Measurements from ENCODE around the gene RBM20.
"Not testable (repeated sequence)": the region's sequence is repeated elsewhere in the genome, so short reads cannot be mapped to it uniquely, and the experiment has no call there.

The RBM20 gene

DNA sequence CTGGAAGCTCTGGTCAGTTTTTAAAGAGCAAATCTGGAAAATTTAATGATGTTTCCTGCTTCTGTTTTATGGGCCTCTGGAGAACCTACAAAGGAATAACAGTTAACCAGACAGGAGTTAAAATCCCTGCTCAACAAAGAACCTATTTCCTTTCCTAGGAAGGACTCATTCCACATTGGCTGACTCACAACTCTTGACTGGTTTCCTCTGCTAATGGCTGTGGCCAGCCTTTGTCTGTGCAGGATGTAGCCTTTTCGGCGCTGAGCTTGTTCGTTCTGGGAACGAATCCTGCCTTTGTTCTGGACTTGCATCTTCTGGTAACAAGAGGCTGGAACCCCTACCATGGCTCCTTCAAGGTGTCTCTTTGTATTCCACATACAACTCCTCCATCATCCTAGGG lies 114.8 kb downstream of the RBM20 start:
- peaks cover 5% of the 10 kb centered on the region; the same call in 1 of the 2 replicates for H3K4me1 ChIP-seq (ENCODE audit: control insufficient read depth, insufficient read depth, low read length)
- H3K9ac ChIP-seq (ENCODE audit: low read length) = no peak overlapping the region
- no peak overlapping the region for H3K4me3 ChIP-seq (ENCODE audit: low read depth, low read length)
- no peaks in the 10 kb centered on the region for H3K36me3 ChIP-seq (ENCODE audit: control insufficient read depth, insufficient read depth, low read length)
- no peak overlapping the region; the same call in 1 of the 2 replicates for H3K27ac ChIP-seq (ENCODE audit: low read depth, low read length)
- no peaks in the 10 kb centered on the region for H3K27me3 ChIP-seq (ENCODE audit: control insufficient read depth, insufficient read depth, low read length)
- no peaks in the 10 kb centered on the region for H3K9me3 ChIP-seq (ENCODE audit: control insufficient read depth, insufficient read depth, low read depth, low read length)

DNA sequence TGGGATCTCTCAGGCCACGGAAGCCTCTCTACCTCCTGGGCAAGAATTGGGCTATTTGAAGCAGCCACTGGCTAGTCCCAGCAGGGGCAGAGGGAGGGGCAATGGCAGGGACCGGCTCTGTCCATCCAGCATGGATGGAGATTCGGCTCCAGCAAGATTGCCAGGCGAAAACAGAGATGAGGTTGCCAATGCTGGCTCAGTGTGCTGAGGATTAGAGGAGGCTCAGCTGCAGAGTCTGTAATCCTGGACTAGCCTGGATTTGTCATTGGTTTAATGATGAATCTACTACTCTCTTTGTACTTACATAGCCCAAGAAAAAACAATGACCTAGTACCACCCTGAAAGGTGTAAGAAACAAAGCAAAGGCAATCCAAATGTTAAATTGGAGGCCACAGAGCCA lies 115.4 kb downstream of the RBM20 start:
- Histone ChIP-seq H3K4me1 (ENCODE audit: control insufficient read depth, insufficient read depth, low read length) (peaks cover 9% of the 10 kb centered on the region), H3K27me3 (ENCODE audit: control insufficient read depth, insufficient read depth, low read length) (no peaks in the 10 kb centered on the region), H3K36me3 (ENCODE audit: control insufficient read depth, insufficient read depth, low read length) (no peaks in the 10 kb centered on the region), H3K27ac (ENCODE audit: low read depth, low read length) (no peak overlapping the region), H3K4me3 (ENCODE audit: low read depth, low read length) (no peak overlapping the region), H3K9ac (ENCODE audit: low read length) (no peak overlapping the region), H3K9me3 (ENCODE audit: control insufficient read depth, insufficient read depth, low read depth, low read length) (no peaks in the 10 kb centered on the region)

DNA sequence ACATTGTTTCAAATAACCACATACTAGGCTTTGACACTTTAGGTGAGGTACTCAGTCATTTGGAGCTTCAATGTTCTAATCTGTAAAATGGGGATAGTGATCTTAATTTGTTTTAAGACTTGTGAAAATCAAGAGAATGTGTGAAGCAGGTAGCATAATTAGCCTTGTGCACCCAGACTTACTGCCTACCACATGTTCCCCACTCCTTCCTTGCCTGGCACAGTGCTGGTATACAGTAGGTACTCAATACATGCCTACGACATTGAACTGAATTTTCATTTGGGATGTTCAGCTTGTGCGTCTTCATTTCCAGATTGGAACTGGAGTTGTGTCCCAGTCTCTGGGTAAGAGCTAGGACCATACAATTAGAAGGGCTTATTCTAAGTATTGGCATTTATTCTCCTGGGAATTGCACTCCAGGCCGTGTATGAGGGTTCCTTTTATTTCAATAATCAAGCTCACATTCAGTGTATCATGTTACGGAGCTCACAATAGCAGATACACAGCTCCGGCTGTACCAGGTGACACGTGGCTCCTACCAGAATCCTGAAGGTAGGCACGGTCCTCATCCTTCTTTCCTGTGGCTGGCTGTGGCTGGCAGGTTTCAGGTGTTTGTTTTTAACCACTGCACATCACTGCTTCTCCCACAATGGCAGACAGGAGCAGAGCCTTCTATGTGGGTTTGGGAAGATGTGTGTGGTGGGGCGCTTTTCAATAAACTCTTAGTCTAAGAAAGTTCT lies 118.1 kb downstream of the RBM20 start:
- Histone ChIP-seq H3K36me3 (ENCODE audit: control insufficient read depth, insufficient read depth, low read length) (no peaks in the 10 kb centered on the region), H3K9ac (ENCODE audit: low read length) (no peak overlapping the region), H3K27ac (ENCODE audit: low read depth, low read length) (no peak overlapping the region), H3K4me1 (ENCODE audit: control insufficient read depth, insufficient read depth, low read length) (peaks cover 13% of the 10 kb centered on the region), H3K4me3 (ENCODE audit: low read depth, low read length) (no peak overlapping the region), H3K27me3 (ENCODE audit: control insufficient read depth, insufficient read depth, low read length) (no peaks in the 10 kb centered on the region), H3K9me3 (ENCODE audit: control insufficient read depth, insufficient read depth, low read depth, low read length) (0 out of 2 replicates have a peak, but pooled peaks cover 2% of the 10 kb centered on the region)

DNA sequence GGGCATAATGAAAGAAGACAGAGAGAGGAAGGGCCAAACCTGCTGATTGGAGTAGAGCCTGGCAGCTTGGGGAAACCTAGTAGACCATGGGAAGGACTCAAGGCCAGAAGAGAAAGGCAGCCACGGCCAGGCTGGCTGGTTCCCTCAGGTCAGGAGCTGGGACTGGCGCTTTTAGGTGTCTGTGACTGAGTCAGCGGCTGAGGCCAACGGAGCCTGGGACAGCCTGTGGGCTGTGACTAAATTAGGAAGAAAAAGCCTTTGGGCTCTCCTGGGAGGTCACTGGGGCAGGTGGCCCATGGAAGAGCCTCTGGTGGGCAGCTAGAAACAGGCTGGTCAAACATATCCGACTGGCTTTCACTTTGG lies 118.7 kb downstream of the RBM20 start:
- no peaks in the 10 kb centered on the region for H3K36me3 ChIP-seq (ENCODE audit: control insufficient read depth, insufficient read depth, low read length)
- no peak overlapping the region for H3K27ac ChIP-seq (ENCODE audit: low read depth, low read length)
- H3K9me3 ChIP-seq (ENCODE audit: control insufficient read depth, insufficient read depth, low read depth, low read length) = 0 out of 2 replicates have a peak, but pooled peaks cover 2% of the 10 kb centered on the region
- H3K27me3 ChIP-seq (ENCODE audit: control insufficient read depth, insufficient read depth, low read length) = no peaks in the 10 kb centered on the region
- no peak overlapping the region for H3K4me3 ChIP-seq (ENCODE audit: low read depth, low read length)
- H3K9ac ChIP-seq (ENCODE audit: low read length) = no peak overlapping the region
- H3K4me1 ChIP-seq (ENCODE audit: control insufficient read depth, insufficient read depth, low read length) = peaks cover 13% of the 10 kb centered on the region

DNA sequence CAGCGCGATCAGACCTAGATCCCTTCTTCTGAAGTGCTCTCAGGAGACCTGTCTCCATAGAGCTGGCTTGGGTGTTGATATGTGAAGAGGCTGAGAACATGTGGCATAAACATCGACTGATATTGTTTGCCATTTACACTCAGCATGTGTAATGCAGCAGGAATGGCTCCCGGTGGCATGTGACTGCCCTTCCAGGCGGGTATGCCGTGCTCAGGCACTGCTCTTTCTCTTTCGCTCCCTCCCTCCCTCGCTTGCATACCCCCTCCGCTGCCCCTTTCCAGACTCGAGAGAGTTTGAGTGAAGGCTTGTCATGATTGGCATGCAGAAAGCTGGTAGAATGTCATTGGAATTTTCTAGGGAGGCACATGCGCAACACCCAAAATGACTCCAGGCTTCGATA lies 120.2 kb downstream of the RBM20 start:
- H3K9ac ChIP-seq (ENCODE audit: low read length) = no peak overlapping the region
- H3K9me3 ChIP-seq (ENCODE audit: control insufficient read depth, insufficient read depth, low read depth, low read length) = 0 out of 2 replicates have a peak, but pooled peaks cover 2% of the 10 kb centered on the region
- H3K4me3 ChIP-seq (ENCODE audit: low read depth, low read length) = no peak overlapping the region
- no peaks in the 10 kb centered on the region for H3K27me3 ChIP-seq (ENCODE audit: control insufficient read depth, insufficient read depth, low read length)
- no peak overlapping the region for H3K27ac ChIP-seq (ENCODE audit: low read depth, low read length)
- H3K4me1 ChIP-seq (ENCODE audit: control insufficient read depth, insufficient read depth, low read length) = peaks cover 8% of the 10 kb centered on the region
- H3K36me3 ChIP-seq (ENCODE audit: control insufficient read depth, insufficient read depth, low read length) = no peaks in the 10 kb centered on the region

DNA sequence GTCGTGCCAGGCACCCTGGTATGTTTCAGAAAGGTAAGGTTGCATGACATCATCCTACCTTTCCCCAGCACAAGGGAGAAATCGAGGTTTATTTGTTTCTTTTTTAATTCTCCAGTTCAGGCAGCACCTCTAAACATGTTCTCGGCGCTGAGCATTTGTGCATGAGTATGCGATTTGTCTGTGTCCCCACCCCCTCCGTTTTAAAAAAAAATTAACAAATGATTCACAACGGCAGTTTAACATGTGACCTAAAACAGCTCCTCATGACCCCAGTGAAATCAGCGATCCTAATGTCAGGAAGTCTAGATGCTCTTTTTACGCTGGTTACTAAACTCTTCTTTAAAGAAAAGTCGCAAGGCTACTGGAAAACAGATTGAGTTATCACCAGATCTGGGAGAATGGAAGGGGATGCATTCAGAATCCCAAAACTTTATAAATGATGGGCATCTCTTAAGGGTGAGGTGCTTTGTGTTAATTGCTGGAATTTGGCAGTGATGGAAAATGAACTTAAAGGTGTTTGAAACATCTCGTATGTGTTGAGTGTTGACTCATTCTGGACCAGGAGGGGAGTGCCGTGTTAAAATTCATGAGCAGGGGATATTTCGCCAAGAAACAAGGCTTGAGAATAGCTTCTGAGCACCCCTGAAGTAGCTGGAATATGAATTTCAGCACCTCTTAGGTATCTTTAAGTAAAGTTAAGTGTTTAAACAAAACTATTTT lies 120.8 kb downstream of the RBM20 start:
- Histone ChIP-seq H3K4me1 (ENCODE audit: control insufficient read depth, insufficient read depth, low read length) (peaks cover 8% of the 10 kb centered on the region), H3K27ac (ENCODE audit: low read depth, low read length) (no peak overlapping the region), H3K4me3 (ENCODE audit: low read depth, low read length) (no peak overlapping the region), H3K9me3 (ENCODE audit: control insufficient read depth, insufficient read depth, low read depth, low read length) (0 out of 2 replicates have a peak, but pooled peaks cover 2% of the 10 kb centered on the region), H3K27me3 (ENCODE audit: control insufficient read depth, insufficient read depth, low read length) (no peaks in the 10 kb centered on the region), H3K36me3 (ENCODE audit: control insufficient read depth, insufficient read depth, low read length) (no peaks in the 10 kb centered on the region), H3K9ac (ENCODE audit: low read length) (no peak overlapping the region)

DNA sequence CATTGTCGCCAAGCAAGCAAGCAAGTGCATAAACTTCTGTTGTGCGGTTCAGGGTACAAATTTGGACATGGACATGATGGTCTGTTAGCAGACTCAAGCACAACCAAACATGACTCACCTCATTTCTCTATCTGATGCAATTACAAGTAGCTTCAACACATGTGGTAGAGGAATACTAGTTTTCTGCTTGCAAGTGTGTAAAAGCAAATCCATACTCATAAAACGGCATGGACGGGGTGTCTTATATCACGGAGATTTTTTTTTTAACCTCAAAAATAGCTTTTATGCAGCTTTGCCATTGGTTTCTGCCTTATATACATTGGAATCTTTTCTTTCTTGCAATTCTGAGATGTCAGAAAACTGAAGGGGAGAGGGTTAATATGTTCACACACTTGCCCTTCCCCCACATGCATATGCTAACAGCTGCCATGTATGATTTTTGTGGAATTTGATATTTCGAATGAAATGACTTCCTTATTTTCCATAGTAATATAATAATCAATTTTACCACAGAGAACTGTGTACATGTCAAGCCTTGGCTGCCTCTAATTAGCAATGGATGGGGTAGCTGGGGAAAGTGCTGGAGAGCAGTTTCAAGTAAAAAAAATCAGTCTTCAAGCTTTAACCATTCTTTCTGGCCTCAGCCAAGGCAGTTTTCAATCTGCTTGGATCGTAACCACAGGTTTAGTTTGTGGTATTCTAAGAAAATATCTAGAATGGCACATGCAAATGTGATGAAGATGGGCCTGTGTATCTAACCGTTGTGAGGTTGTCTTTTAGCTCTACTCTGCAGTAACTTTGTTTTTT lies 121.6 kb downstream of the RBM20 start:
- no peak overlapping the region for H3K27ac ChIP-seq (ENCODE audit: low read depth, low read length)
- H3K4me3 ChIP-seq (ENCODE audit: low read depth, low read length) = no peak overlapping the region
- H3K4me1 ChIP-seq (ENCODE audit: control insufficient read depth, insufficient read depth, low read length) = peaks cover 8% of the 10 kb centered on the region
- no peaks in the 10 kb centered on the region for H3K27me3 ChIP-seq (ENCODE audit: control insufficient read depth, insufficient read depth, low read length)
- H3K36me3 ChIP-seq (ENCODE audit: control insufficient read depth, insufficient read depth, low read length) = no peaks in the 10 kb centered on the region
- 0 out of 2 replicates have a peak, but pooled peaks cover 2% of the 10 kb centered on the region for H3K9me3 ChIP-seq (ENCODE audit: control insufficient read depth, insufficient read depth, low read depth, low read length)
- no peak overlapping the region for H3K9ac ChIP-seq (ENCODE audit: low read length)

DNA sequence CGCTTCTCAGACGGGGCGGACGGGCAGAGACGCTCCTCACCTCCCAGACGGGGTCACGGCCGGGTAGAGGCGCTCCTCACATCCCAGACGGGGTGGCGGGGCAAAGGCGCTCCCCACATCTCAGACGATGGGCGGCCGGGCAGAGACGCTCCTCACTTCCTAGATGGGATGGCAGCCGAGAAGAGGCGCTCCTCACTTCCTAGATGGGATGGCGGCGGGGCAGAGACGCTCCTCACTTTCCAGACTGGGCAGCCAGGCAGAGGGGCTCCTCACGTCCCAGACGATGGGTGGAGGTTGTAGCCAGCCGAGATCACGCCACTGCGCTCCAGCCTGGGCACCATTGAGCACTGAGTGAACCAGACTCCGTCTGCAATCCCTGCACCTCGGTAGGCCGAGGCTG lies 123.5 kb downstream of the RBM20 start:
- H3K4me1 ChIP-seq (ENCODE audit: control insufficient read depth, insufficient read depth, low read length); H3K4me3 ChIP-seq (ENCODE audit: low read depth, low read length); H3K27ac ChIP-seq (ENCODE audit: low read depth, low read length); H3K27me3 ChIP-seq (ENCODE audit: control insufficient read depth, insufficient read depth, low read length); H3K9ac ChIP-seq (ENCODE audit: low read length); H3K36me3 ChIP-seq (ENCODE audit: control insufficient read depth, insufficient read depth, low read length); H3K9me3 ChIP-seq (ENCODE audit: control insufficient read depth, insufficient read depth, low read depth, low read length): not testable (repeated sequence)

DNA sequence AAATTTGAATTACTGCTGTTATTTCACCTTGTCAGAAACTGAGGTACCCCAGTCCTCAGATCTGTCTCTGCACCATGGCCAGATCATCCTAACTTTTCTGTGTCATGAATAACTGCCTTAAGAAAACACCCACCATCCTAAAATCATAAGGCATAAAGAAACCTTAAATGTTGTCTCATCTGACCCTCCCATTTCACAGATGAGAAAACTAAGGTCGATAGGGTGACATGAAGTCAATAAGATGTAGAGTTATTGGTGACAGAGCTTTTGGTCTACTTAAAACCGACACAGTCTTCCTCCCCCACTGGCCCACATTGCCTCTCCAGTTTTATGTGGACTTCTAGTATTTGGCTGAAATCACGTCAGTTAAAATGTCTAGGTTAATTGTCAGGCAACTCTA lies 126.1 kb downstream of the RBM20 start:
- Histone ChIP-seq H3K9me3 (ENCODE audit: control insufficient read depth, insufficient read depth, low read depth, low read length) (0 out of 2 replicates have a peak, but pooled peaks cover 2% of the 10 kb centered on the region), H3K27me3 (ENCODE audit: control insufficient read depth, insufficient read depth, low read length) (no peaks in the 10 kb centered on the region), H3K9ac (ENCODE audit: low read length) (no peak overlapping the region), H3K4me3 (ENCODE audit: low read depth, low read length) (no peak overlapping the region), H3K36me3 (ENCODE audit: control insufficient read depth, insufficient read depth, low read length) (no peaks in the 10 kb centered on the region), H3K4me1 (ENCODE audit: control insufficient read depth, insufficient read depth, low read length) (no peaks in the 10 kb centered on the region), H3K27ac (ENCODE audit: low read depth, low read length) (no peak overlapping the region)

DNA sequence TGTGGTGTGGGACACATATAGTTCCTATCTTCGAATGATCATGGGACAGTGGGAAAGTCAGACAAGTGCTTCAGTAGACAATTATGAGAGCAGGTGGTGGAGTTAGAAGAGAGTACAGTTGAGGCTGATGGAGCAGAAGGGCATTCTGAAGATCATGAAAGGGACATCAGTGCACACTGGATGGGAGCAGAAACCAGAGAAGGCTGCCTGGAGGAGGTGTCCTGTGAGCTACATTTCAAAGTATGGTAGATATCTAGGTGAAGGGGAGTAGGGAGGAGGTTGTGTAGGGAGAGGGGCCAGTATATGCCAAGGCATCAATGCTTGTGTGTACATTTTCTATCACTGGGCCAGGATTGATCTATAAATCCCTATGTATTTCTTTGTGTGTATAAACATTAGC lies 127.3 kb downstream of the RBM20 start:
- H3K4me1 ChIP-seq (ENCODE audit: control insufficient read depth, insufficient read depth, low read length) = no peaks in the 10 kb centered on the region
- H3K36me3 ChIP-seq (ENCODE audit: control insufficient read depth, insufficient read depth, low read length) = no peaks in the 10 kb centered on the region
- no peaks in the 10 kb centered on the region for H3K27me3 ChIP-seq (ENCODE audit: control insufficient read depth, insufficient read depth, low read length)
- no peak overlapping the region for H3K4me3 ChIP-seq (ENCODE audit: low read depth, low read length)
- no peak overlapping the region for H3K27ac ChIP-seq (ENCODE audit: low read depth, low read length)
- no peak overlapping the region for H3K9ac ChIP-seq (ENCODE audit: low read length)
- no peaks in the 10 kb centered on the region for H3K9me3 ChIP-seq (ENCODE audit: control insufficient read depth, insufficient read depth, low read depth, low read length)

DNA sequence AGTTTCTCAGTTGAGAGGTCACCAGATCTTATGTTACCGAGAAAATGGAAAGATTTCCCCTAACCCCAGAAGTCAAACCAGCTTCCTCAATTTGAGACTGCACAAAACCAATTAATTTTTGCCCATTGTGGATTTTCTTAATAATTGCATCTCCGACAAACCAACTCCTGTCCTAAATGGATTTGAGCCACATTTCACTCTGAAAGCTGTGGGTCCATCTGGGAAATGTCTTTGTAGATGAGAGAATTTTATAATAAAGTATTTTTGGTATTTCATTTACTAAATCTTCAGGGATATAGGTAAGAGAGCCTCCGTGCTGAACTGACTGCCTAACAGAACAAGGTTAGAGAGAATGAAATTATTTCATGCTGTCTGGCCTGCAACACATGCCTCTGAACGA lies 127.9 kb downstream of the RBM20 start:
- Histone ChIP-seq H3K9ac (ENCODE audit: low read length) (no peak overlapping the region), H3K27ac (ENCODE audit: low read depth, low read length) (no peak overlapping the region), H3K9me3 (ENCODE audit: control insufficient read depth, insufficient read depth, low read depth, low read length) (no peaks in the 10 kb centered on the region), H3K4me3 (ENCODE audit: low read depth, low read length) (no peak overlapping the region), H3K4me1 (ENCODE audit: control insufficient read depth, insufficient read depth, low read length) (no peaks in the 10 kb centered on the region), H3K27me3 (ENCODE audit: control insufficient read depth, insufficient read depth, low read length) (no peaks in the 10 kb centered on the region), H3K36me3 (ENCODE audit: control insufficient read depth, insufficient read depth, low read length) (no peaks in the 10 kb centered on the region)

All from HUES6 (cell line).